ENCODE measurements around the gene D2HGDH.

D2HGDH gene

GRCh38 chr2:241764275-241765241 lies 30.1 kb downstream of the D2HGDH start:
- Histone ChIP-seq H3K27ac (no peak overlapping the region), H3K36me3 (ENCODE audit: insufficient read depth, low read length) (peaks cover 7% of the 10 kb centered on the region; the same call in 1 of the 2 replicates), H3K9me3 (ENCODE audit: low read depth, low read length) (no peaks in the 10 kb centered on the region), H3K9ac (ENCODE audit: insufficient read length) (no peak overlapping the region), H3K4me3 (no peak overlapping the region)
- no peak for TF ChIP-seq EZH2 (IDR thresholded peaks at IDR 0.05)
- TF ChIP-seq FOXP2 (optimal IDR thresholded peaks at IDR 0.05; ENCODE audit: control extremely low read depth, extremely low read length, insufficient read depth): no peak
- TF ChIP-seq POLR2AphosphoS5 (IDR thresholded peaks at IDR 0.05; ENCODE audit: borderline replicate concordance, low read depth, low read length): no peak
- no peak for DNase-seq (ENCODE audit: low read depth, low spot score)

- H3K9ac ChIP-seq (ENCODE audit: insufficient read length): no peak overlapping the region
- no peaks in the 10 kb centered on the region for H3K36me3 ChIP-seq (ENCODE audit: insufficient read depth, low read length)
- TF ChIP-seq FOXP2 (optimal IDR thresholded peaks at IDR 0.05; ENCODE audit: control extremely low read depth, extremely low read length, insufficient read depth) (no peak), POLR2AphosphoS5 (IDR thresholded peaks at IDR 0.05; ENCODE audit: borderline replicate concordance, low read depth, low read length) (no peak), EZH2 (IDR thresholded peaks at IDR 0.05) (no peak)
- H3K4me3 ChIP-seq: no peak overlapping the region
- H3K27ac ChIP-seq: no peak overlapping the region
- DNase-seq (ENCODE audit: low read depth, low spot score): no peak
- no peaks in the 10 kb centered on the region for H3K9me3 ChIP-seq (ENCODE audit: low read depth, low read length)
Measured at GRCh38 chr2:241767464-241768250, 33.2 kb downstream of the D2HGDH start.

GRCh38 chr2:241768251-241768711 lies 33.9 kb downstream of the D2HGDH start:
- H3K27ac ChIP-seq: no peak overlapping the region
- TF ChIP-seq POLR2AphosphoS5 (IDR thresholded peaks at IDR 0.05; ENCODE audit: borderline replicate concordance, low read depth, low read length) (no peak), FOXP2 (optimal IDR thresholded peaks at IDR 0.05; ENCODE audit: control extremely low read depth, extremely low read length, insufficient read depth) (no peak), EZH2 (IDR thresholded peaks at IDR 0.05) (no peak)
- no peaks in the 10 kb centered on the region for H3K9me3 ChIP-seq (ENCODE audit: low read depth, low read length)
- DNase-seq (ENCODE audit: low read depth, low spot score): no peak
- H3K9ac ChIP-seq (ENCODE audit: insufficient read length): no peak overlapping the region
- H3K4me3 ChIP-seq: no peak overlapping the region
- no peaks in the 10 kb centered on the region for H3K36me3 ChIP-seq (ENCODE audit: insufficient read depth, low read length)

- Histone ChIP-seq H3K9me3 (ENCODE audit: low read depth, low read length) (no peaks in the 10 kb centered on the region), H3K9ac (ENCODE audit: insufficient read length) (no peak overlapping the region), H3K4me3 (no peak overlapping the region), H3K27ac (no peak overlapping the region), H3K36me3 (ENCODE audit: insufficient read depth, low read length) (no peaks in the 10 kb centered on the region)
- TF ChIP-seq FOXP2 (optimal IDR thresholded peaks at IDR 0.05; ENCODE audit: control extremely low read depth, extremely low read length, insufficient read depth) (no peak), EZH2 (IDR thresholded peaks at IDR 0.05) (no peak), POLR2AphosphoS5 (IDR thresholded peaks at IDR 0.05; ENCODE audit: borderline replicate concordance, low read depth, low read length) (no peak)
- no peak for DNase-seq (ENCODE audit: low read depth, low spot score)
Measured at GRCh38 chr2:241768850-241769249, 34.4 kb downstream of the D2HGDH start.

- no peaks in the 10 kb centered on the region for H3K9me3 ChIP-seq (ENCODE audit: low read depth, low read length)
- no peak overlapping the region for H3K9ac ChIP-seq (ENCODE audit: insufficient read length)
- no peak overlapping the region for H3K27ac ChIP-seq
- TF ChIP-seq EZH2 (IDR thresholded peaks at IDR 0.05): no peak
- no peak for TF ChIP-seq POLR2AphosphoS5 (IDR thresholded peaks at IDR 0.05; ENCODE audit: borderline replicate concordance, low read depth, low read length)
- H3K4me3 ChIP-seq: no peak overlapping the region
- no peak for DNase-seq (ENCODE audit: low read depth, low spot score)
- H3K36me3 ChIP-seq (ENCODE audit: insufficient read depth, low read length): no peaks in the 10 kb centered on the region
Measured at GRCh38 chr2:241769819-241770184, 35.4 kb downstream of the D2HGDH start.

GRCh38 chr2:241770185-241770935 lies 35.9 kb downstream of the D2HGDH start:
- Histone ChIP-seq H3K27ac (no peak overlapping the region; the same call in 1 of the 2 replicates), H3K4me3 (no peak overlapping the region), H3K9ac (ENCODE audit: insufficient read length) (no peak overlapping the region), H3K36me3 (ENCODE audit: insufficient read depth, low read length) (no peaks in the 10 kb centered on the region), H3K9me3 (ENCODE audit: low read depth, low read length) (no peaks in the 10 kb centered on the region)
- DNase-seq (ENCODE audit: low read depth, low spot score): no peak
- no peak for TF ChIP-seq EZH2 (IDR thresholded peaks at IDR 0.05)
- no peak for TF ChIP-seq FOXP2 (optimal IDR thresholded peaks at IDR 0.05; ENCODE audit: control extremely low read depth, extremely low read length, insufficient read depth)
- TF ChIP-seq POLR2AphosphoS5 (IDR thresholded peaks at IDR 0.05; ENCODE audit: borderline replicate concordance, low read depth, low read length): no peak

GRCh38 chr2:241770936-241771285 lies 36.5 kb downstream of the D2HGDH start:
- peak overlapping the region; percentile 62 for H3K9ac ChIP-seq (ENCODE audit: insufficient read length)

More at GRCh38 chr2:241770936-241771285, 36.5 kb downstream of the D2HGDH start:
- Histone ChIP-seq H3K36me3 (ENCODE audit: insufficient read depth, low read length) (no peaks in the 10 kb centered on the region), H3K4me3 (no peak overlapping the region), H3K27ac (peak overlapping the region; percentile 92), H3K9me3 (ENCODE audit: low read depth, low read length) (no peaks in the 10 kb centered on the region)
- TF ChIP-seq EZH2 (IDR thresholded peaks at IDR 0.05) (no peak), FOXP2 (optimal IDR thresholded peaks at IDR 0.05; ENCODE audit: control extremely low read depth, extremely low read length, insufficient read depth) (no peak), POLR2AphosphoS5 (IDR thresholded peaks at IDR 0.05; ENCODE audit: borderline replicate concordance, low read depth, low read length) (no peak)
- no peak for DNase-seq (ENCODE audit: low read depth, low spot score)
